Measurements from ENCODE around the gene ICAM1. TPM values are rescaled to one million over a fixed set of nuclear protein-coding genes. Genes with fewer than 3 reads are reported as not detected.

Gene ICAM1
- total and polyA plus RNA-seq, 2 of the 13 experiments (the other 11 are each of a cell fraction or from before 2014, with no cell fraction given): 37.9 to 98.4 TPM

DNA sequence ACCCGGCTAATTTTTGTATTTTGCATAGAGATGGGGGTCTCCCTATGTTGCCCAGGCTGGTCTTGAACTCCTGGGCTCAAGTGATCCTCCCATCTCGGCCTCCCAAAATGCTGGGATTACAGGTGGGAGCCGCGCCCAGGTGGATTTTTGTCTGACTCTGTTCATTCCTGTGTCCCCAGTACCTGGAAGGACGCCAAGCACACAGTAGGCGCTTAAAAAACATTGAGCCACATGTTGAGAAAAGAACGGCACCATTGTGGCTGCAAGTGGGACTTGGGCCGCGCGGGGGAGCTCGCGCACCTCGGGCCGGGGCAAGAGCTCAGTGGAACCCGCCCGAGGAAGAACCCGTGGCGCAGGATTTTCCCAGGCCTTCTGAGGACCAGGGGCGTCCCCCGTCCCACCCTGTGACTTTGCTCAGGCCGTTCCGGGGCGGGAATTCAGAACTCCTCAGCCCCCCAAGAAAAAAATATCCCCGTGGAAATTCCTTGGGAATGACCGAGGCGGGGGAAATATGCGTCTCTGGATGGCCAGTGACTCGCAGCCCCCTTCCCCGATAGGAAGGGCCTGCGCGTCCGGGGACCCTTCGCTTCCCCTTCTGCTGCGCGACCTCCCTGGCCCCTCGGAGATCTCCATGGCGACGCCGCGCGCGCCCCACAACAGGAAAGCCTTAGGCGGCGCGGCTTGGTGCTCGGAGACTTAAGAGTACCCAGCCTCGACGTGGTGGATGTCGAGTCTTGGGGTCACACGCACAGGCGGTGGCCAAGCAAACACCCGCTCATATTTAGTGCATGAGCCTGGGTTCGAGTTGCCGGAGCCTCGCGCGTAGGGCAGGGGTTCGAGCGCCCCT is 1.4 kb upstream of the ICAM1 start (continued):
- peak; percentile 12; the same call in 1 of the 2 replicates for TF ChIP-seq ZNF782 (CRISPR knock-in tag; IDR thresholded peaks at IDR 0.05; ENCODE audit: borderline replicate concordance)
- TF ChIP-seq, protein P1, sequence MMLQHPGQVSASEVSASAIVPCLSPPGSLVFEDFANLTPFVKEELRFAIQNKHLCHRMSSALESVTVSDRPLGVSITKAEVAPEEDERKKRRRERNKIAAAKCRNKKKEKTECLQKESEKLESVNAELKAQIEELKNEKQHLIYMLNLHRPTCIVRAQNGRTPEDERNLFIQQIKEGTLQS (CRISPR knock-in tag; IDR thresholded peaks at IDR 0.05): no peak
- TF ChIP-seq ZNF343 (CRISPR knock-in tag; IDR thresholded peaks at IDR 0.05): 0 out of 2 replicates have a peak, but pooled peaks have one; percentile 40
- TF ChIP-seq GABPB1 (CRISPR knock-in tag; IDR thresholded peaks at IDR 0.05): peak; percentile 51; the same call in 1 of the 2 replicates
- TF ChIP-seq, protein P2, sequence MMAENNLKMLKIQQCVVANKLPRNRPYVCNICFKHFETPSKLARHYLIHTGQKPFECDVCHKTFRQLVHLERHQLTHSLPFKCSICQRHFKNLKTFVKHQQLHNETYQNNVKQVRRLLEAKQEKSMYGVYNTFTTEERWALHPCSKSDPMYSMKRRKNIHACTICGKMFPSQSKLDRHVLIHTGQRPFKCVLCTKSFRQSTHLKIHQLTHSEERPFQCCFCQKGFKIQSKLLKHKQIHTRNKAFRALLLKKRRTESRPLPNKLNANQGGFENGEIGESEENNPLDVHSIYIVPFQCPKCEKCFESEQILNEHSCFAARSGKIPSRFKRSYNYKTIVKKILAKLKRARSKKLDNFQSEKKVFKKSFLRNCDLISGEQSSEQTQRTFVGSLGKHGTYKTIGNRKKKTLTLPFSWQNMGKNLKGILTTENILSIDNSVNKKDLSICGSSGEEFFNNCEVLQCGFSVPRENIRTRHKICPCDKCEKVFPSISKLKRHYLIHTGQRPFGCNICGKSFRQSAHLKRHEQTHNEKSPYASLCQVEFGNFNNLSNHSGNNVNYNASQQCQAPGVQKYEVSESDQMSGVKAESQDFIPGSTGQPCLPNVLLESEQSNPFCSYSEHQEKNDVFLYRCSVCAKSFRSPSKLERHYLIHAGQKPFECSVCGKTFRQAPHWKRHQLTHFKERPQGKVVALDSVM (CRISPR knock-in tag; IDR thresholded peaks at IDR 0.05): peak; percentile 63
- TF ChIP-seq, protein P3, sequence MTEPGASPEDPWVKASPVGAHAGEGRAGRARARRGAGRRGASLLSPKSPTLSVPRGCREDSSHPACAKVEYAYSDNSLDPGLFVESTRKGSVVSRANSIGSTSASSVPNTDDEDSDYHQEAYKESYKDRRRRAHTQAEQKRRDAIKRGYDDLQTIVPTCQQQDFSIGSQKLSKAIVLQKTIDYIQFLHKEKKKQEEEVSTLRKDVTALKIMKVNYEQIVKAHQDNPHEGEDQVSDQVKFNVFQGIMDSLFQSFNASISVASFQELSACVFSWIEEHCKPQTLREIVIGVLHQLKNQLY (CRISPR knock-in tag; IDR thresholded peaks at IDR 0.05): 0 out of 2 replicates have a peak, but pooled peaks have one; percentile 37
- no peak for TF ChIP-seq RELA (CRISPR knock-in tag; IDR thresholded peaks at IDR 0.05)
- peak; percentile 66; the same call in 1 of the 2 replicates for TF ChIP-seq HDAC2 (CRISPR knock-in tag; IDR thresholded peaks at IDR 0.05)
- no peak for TF ChIP-seq ETV6 (CRISPR knock-in tag; conservative IDR thresholded peaks at IDR 0.05)
- peak; percentile 28; the same call in 1 of the 2 replicates for TF ChIP-seq DMAP1 (CRISPR knock-in tag; IDR thresholded peaks at IDR 0.05)
- peak; percentile 36 for TF ChIP-seq YY1 (IDR thresholded peaks at IDR 0.05; ENCODE audit: insufficient read depth, insufficient replicate concordance, low read depth, low read length)
- TF ChIP-seq, protein P4, sequence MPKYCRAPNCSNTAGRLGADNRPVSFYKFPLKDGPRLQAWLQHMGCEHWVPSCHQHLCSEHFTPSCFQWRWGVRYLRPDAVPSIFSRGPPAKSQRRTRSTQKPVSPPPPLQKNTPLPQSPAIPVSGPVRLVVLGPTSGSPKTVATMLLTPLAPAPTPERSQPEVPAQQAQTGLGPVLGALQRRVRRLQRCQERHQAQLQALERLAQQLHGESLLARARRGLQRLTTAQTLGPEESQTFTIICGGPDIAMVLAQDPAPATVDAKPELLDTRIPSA (CRISPR knock-in tag; IDR thresholded peaks at IDR 0.05; ENCODE audit: borderline replicate concordance): peak; percentile 31; the same call in 1 of the 2 replicates
- peak; percentile 99 for TF ChIP-seq ZKSCAN1 (IDR thresholded peaks at IDR 0.05; ENCODE audit: low read length)
- TF ChIP-seq ZNF430 (CRISPR knock-in tag; IDR thresholded peaks at IDR 0.05): 0 out of 2 replicates have a peak, but pooled peaks have one; percentile 29
- 0 out of 2 replicates have a peak, but pooled peaks have one; percentile 37 for TF ChIP-seq GATAD1 (CRISPR knock-in tag; IDR thresholded peaks at IDR 0.05)
- TF ChIP-seq, protein P5, sequence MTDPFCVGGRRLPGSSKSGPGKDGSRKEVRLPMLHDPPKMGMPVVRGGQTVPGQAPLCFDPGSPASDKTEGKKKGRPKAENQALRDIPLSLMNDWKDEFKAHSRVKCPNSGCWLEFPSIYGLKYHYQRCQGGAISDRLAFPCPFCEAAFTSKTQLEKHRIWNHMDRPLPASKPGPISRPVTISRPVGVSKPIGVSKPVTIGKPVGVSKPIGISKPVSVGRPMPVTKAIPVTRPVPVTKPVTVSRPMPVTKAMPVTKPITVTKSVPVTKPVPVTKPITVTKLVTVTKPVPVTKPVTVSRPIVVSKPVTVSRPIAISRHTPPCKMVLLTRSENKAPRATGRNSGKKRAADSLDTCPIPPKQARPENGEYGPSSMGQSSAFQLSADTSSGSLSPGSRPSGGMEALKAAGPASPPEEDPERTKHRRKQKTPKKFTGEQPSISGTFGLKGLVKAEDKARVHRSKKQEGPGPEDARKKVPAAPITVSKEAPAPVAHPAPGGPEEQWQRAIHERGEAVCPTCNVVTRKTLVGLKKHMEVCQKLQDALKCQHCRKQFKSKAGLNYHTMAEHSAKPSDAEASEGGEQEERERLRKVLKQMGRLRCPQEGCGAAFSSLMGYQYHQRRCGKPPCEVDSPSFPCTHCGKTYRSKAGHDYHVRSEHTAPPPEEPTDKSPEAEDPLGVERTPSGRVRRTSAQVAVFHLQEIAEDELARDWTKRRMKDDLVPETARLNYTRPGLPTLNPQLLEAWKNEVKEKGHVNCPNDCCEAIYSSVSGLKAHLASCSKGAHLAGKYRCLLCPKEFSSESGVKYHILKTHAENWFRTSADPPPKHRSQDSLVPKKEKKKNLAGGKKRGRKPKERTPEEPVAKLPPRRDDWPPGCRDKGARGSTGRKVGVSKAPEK (CRISPR knock-in tag; IDR thresholded peaks at IDR 0.05; ENCODE audit: borderline replicate concordance): no peak
- TF ChIP-seq ZBTB38 (CRISPR knock-in tag; IDR thresholded peaks at IDR 0.05): peak; percentile 96; the same call in 1 of the 2 replicates
- peak; percentile 51; the same call in 1 of the 2 replicates for TF ChIP-seq ATF7-NPFF (CRISPR knock-in tag; IDR thresholded peaks at IDR 0.05; ENCODE audit: low read depth)
- 0 out of 2 replicates have a peak, but pooled peaks have one; percentile 36 for TF ChIP-seq THAP11 (CRISPR knock-in tag; IDR thresholded peaks at IDR 0.05)
- TF ChIP-seq, protein P6, sequence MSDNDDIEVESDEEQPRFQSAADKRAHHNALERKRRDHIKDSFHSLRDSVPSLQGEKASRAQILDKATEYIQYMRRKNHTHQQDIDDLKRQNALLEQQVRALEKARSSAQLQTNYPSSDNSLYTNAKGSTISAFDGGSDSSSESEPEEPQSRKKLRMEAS (IDR thresholded peaks at IDR 0.05): peak; percentile 44

Data from HepG2 (cell line).